Measurements from ENCODE around the gene WFDC2.

The WFDC2 gene

DNA sequence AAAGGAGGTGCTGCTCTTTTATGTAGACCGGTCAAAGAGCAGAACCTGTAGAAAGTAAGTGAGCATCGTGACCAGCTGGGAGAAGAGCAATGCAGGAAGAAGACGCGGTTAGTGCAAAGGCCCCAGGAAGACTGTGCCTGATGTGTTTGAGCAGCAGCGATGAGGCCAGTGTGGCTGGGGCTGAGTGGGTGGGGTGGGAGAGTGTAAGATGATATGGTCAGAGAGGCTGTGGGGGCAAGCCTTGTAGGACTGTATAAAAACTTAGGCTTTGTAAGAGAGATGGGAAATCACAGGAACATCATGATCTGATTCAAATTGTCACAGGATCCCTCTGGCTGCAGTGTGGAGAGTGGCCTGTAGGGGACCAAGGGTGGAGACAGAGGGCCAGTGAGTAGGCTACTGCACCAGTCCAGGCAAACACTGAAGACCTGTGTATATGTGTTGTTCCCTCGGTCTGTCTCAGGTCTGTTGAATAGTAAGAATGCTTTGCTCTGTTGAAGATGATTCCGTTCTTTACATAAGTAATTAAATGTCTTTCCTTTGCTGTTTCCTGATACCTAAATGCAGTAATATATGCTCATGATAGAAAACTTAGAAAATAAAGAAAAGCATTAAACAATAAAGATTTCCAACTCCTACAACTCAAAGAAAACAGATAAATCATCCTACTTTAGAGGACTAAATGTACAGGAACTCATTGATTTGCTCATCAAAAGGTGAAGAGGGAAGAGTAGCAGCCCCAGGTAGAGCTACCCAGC lies 23.6 kb upstream of the WFDC2 start:
- TF ChIP-seq, protein P1, sequence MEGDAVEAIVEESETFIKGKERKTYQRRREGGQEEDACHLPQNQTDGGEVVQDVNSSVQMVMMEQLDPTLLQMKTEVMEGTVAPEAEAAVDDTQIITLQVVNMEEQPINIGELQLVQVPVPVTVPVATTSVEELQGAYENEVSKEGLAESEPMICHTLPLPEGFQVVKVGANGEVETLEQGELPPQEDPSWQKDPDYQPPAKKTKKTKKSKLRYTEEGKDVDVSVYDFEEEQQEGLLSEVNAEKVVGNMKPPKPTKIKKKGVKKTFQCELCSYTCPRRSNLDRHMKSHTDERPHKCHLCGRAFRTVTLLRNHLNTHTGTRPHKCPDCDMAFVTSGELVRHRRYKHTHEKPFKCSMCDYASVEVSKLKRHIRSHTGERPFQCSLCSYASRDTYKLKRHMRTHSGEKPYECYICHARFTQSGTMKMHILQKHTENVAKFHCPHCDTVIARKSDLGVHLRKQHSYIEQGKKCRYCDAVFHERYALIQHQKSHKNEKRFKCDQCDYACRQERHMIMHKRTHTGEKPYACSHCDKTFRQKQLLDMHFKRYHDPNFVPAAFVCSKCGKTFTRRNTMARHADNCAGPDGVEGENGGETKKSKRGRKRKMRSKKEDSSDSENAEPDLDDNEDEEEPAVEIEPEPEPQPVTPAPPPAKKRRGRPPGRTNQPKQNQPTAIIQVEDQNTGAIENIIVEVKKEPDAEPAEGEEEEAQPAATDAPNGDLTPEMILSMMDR (IDR thresholded peaks at IDR 0.05; ENCODE audit: unreplicated experiment in 3 of 3): peak; percentile 53 to 68 (median 62)
- Mint-ChIP-seq H3K9me3 (no peaks in the 10 kb centered on the region), H3K36me3 (ENCODE audit: low read depth) (no peaks in the 10 kb centered on the region), H3K4me3 (no peak overlapping the region), H3K27me3 (ENCODE audit: low read depth) (peaks cover 9% of the 10 kb centered on the region), H3K4me1 (no peaks in the 10 kb centered on the region), H3K27ac (no peak overlapping the region)

DNA sequence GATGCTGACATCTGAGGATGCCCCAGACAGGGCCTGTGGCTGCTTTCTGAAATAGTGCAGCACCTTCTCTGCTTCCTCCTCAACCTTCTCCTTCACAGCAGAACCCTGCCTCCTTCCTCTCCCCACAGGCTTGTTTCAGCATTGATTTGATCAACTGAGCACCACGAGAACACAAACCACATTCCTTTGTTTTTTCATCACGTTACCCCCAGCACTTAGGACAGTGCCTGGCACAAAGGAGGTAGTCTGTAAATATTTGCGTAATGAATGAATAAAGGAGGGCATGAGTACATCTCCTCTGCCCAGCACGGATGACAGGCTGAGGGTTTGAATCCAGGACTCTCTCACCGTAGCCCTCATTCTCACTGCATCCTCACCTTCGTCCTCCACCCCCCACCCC lies 21.3 kb upstream of the WFDC2 start:
- Mint-ChIP-seq H3K27me3 (ENCODE audit: low read depth) (peaks cover 7% of the 10 kb centered on the region), H3K4me1 (no peaks in the 10 kb centered on the region), H3K36me3 (ENCODE audit: low read depth) (no peaks in the 10 kb centered on the region), H3K9me3 (no peaks in the 10 kb centered on the region), H3K27ac (no peak overlapping the region), H3K4me3 (no peak overlapping the region)
- TF ChIP-seq, protein P1 (IDR thresholded peaks at IDR 0.05; ENCODE audit: unreplicated experiment in 3 of 3): no peak

DNA sequence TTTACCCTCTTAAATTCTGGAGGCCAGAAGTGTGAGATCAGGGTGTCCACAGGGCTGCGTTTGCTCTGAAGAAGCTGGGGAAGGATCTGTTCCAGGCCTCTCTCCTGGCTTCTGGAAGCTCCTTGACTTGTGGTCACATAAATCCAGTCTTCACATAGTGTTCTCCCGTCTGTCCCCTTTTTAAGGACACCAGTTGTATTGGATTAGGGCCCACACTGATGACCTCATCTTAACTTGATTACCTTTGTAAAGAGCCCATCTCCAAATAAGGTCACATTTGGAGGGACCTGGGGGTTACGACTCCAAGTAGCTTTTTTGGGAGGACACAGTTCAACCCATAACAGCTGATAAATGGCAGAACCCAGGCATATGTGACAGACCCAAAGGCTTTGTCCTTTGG lies 20.0 kb upstream of the WFDC2 start:
- H3K4me1 Mint-ChIP-seq: no peaks in the 10 kb centered on the region
- H3K36me3 Mint-ChIP-seq (ENCODE audit: low read depth): no peaks in the 10 kb centered on the region
- TF ChIP-seq, protein P1 (IDR thresholded peaks at IDR 0.05; ENCODE audit: unreplicated experiment in 3 of 3): no peak
- H3K27ac Mint-ChIP-seq: no peak overlapping the region
- H3K27me3 Mint-ChIP-seq (ENCODE audit: low read depth): no peaks in the 10 kb centered on the region
- no peak overlapping the region for H3K4me3 Mint-ChIP-seq
- no peaks in the 10 kb centered on the region for H3K9me3 Mint-ChIP-seq

DNA sequence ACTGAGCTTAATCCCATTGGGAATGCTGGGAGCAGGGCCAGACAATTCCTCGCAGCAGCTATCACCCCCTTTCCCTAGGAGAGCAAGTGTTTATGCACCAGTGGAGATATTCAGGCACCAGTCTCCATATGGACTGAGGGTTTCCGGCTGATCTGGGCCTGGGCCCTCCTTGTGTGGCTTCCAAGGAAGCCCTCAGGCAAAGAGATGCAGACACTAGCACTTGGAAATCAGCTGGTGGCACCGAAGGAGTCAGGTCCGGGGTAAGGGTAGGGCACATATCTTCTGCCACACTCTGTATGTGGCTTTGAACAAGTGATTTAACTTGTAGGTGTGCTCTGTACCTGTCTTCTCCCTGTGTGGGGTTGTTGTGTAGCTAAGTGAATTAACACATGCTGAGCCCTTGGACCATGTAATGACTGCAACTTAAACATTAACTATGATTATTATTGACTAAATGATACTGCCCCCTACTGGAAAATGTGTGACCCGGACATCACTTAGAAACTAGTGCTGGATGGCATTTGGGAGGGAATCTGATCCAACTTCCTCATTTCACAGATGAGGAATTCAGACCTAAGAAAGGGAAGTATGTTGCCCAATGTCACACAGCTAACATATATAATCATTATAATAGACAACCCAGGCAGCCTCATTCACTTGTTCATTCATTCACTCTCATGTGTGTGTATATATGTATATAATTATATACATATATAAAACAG lies 19.3 kb upstream of the WFDC2 start:
- Mint-ChIP-seq H3K9me3 (no peaks in the 10 kb centered on the region), H3K4me3 (no peak overlapping the region)
- TF ChIP-seq, protein P1 (IDR thresholded peaks at IDR 0.05; ENCODE audit: unreplicated experiment in 3 of 3): peak; percentile 41 to 46 (median 44)

DNA sequence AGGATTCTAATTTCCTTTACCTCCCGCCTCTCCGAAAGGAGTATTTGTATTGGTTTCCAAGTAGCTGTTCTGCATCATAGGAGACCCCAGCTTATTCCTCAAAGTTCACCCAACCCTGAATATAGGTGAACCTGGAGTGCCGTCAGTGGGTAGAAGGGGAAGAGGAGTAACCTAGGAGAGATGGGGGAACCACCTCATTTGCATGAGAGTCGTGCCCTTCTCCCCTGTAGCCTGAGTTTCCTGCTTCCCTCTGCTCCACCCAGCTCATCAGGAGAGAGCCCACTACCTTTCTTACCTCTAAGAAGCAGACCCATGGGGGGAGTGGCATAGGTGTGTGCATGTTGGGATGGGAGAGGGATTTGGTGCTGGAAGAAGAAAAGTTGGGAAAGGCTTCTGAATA lies 17.3 kb upstream of the WFDC2 start:
- H3K9me3 Mint-ChIP-seq: no peaks in the 10 kb centered on the region
- H3K27me3 Mint-ChIP-seq (ENCODE audit: low read depth): peaks cover 3% of the 10 kb centered on the region
- no peaks in the 10 kb centered on the region for H3K4me1 Mint-ChIP-seq
- no peak overlapping the region for H3K4me3 Mint-ChIP-seq
- no peaks in the 10 kb centered on the region for H3K36me3 Mint-ChIP-seq (ENCODE audit: low read depth)
- TF ChIP-seq, protein P1 (IDR thresholded peaks at IDR 0.05; ENCODE audit: unreplicated experiment in 3 of 3): no peak
- H3K27ac Mint-ChIP-seq: no peak overlapping the region

More for the DNA sequence above, 19.3 kb upstream of the WFDC2 start:
- Mint-ChIP-seq H3K27me3 (ENCODE audit: low read depth) (no peaks in the 10 kb centered on the region), H3K27ac (no peak overlapping the region), H3K36me3 (ENCODE audit: low read depth) (no peaks in the 10 kb centered on the region), H3K4me1 (no peaks in the 10 kb centered on the region)

Data from nephron (organoid).